Stimulated activated CD4-positive, alpha-beta T cell treated with anti-CD3 and anti-CD28 coated beads, Interleukin-15, amount 100 ng/mL, for 48 hours (primary cell): ENCODE measurements around the gene RHOU.
"Not testable (repeated sequence)": the region's sequence is repeated elsewhere in the genome, so short reads cannot be mapped to it uniquely, and the experiment has no call there.

Source experiments
- DNase-seq, 2 donors: peaks; one replicate each; pipeline ENCODE4 v3.0.0-alpha.2; 2020; ENCODE audit warnings: low read depth in 2 of 2

The RHOU gene

DNA sequence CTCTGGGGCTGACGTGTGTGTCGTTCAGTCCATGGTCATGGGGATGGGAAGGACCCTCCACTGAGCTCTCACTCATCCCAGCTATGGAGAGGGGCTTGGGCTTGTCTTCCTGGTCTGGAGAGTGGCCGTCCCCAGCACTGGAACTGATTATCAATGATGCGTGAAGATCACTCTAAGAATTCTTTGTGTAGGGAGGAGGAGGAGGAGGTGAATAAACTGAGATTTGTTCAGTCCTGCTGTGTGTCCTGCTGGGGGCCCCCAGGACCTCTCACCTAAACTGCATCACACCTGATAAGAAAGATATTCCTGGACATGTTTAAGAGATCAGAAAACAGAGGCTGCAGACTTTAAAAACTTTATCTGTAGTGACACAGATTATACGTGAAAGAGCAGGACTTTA lies 21.2 kb downstream of the RHOU start:
- no peak for DNase-seq

DNA sequence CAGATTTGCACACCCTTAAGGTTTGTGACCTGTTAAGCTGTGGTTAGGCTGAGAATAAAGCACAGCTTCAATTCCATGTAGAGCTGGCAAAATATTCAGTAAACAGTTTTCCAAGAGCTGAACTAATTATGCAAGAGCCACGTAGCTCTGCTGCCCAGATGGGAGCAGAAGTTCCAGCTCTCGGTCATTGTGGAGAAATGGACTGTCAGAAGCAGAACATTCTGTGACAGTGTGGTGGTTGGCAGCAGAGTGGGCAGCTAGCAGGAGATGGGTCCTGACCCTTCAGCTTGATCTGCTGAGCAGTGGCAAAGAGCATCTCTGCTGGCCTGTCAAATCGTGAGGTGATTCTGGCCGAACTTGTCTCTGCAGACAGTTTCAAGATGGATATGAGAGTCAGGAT lies 23.2 kb downstream of the RHOU start:
- DNase-seq = no peak

DNA sequence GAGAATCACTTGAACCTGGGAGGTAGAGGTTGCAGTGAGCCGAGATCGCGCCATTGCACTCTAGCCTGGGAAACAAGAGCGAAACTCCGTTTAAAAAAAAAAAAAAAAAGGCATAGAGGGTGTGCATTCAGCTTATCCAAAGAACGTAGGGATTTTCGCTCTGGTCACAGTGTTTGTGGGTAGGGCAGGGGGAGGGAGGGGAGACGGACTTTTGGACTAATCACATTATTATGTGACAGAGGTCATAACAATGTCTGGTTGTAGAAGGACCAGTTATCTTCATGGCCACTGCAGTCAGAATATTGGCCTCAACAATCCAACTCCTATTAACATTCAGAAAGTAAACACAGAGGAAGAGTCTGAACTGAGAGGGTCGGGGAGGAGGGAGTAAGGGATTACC lies 25.7 kb downstream of the RHOU start:
- no peak for DNase-seq

DNA sequence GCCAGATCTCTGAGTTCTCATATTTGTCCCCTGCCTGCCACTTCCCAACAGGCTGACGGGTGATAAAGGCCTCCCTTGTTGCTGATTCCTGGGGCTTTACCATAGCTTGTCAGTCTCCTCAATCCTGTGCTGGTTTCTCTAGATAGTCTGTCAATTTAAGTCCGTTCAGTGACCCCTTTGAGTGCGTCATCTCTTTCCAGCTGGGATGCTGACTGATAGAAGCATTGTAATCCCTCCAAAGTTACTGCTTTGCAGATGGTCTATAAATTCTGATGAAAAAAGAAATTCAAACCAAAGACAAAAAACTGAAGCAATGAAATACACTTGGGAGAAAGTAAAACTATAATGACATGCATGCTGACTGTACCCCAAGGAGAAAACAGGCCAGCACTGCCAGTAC lies 28.3 kb downstream of the RHOU start:
- DNase-seq = no peak

DNA sequence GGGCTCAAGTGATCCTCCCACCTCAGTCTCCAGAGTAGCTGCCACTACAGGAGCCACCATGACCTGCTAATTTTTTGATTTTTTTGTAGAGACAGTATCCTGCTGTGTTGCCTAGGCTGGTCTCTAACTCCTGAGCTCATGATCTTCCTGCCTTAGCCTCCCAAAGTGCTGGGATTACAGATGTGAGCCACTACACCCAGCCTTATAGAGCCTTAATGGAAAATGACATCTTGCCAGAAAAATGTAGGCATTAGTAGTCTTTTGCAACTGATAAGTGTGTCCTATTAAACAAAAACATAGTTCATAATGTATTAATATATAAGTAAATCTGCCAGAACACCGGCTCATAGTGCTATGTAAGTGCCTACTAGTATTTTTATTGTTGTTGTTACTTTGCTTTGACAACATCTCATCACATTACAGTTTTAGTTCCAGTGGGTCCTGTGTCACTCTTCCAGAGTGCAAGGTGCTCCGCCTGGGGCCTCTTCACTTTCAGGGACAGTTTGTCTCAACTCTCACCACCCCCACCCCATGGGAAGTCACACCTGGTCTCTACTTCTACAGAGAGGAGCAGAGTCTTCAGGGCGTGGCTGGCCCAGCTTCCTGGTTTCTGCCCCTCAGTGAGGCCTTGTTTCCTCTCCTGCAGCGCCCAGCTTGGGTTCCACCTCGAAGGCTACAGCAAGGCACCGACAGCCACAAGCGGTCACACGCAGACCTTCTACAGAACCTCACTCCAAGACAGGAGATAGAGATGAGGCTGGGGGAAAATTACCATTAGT lies 30.1 kb downstream of the RHOU start:
- DNase-seq = no peak

DNA sequence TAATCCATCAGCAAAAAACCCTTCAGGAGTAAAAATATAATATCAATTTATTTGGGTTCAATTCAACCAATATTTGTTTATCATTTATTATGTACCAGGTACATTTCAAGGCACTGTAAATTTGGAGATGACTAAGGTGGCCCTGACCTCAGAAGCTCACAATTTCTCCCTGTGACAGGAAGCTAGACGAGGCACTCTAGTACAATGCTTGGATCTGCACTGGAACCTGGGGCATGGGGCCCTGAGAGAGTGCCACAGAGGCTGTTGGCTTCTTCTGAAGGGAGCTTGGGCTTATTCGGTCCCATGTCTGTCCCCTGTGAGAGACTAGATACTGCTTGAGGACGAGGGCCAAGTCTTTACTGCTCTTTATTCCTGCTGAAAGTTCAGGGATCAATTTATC lies 31.5 kb downstream of the RHOU start:
- no peak for DNase-seq

DNA sequence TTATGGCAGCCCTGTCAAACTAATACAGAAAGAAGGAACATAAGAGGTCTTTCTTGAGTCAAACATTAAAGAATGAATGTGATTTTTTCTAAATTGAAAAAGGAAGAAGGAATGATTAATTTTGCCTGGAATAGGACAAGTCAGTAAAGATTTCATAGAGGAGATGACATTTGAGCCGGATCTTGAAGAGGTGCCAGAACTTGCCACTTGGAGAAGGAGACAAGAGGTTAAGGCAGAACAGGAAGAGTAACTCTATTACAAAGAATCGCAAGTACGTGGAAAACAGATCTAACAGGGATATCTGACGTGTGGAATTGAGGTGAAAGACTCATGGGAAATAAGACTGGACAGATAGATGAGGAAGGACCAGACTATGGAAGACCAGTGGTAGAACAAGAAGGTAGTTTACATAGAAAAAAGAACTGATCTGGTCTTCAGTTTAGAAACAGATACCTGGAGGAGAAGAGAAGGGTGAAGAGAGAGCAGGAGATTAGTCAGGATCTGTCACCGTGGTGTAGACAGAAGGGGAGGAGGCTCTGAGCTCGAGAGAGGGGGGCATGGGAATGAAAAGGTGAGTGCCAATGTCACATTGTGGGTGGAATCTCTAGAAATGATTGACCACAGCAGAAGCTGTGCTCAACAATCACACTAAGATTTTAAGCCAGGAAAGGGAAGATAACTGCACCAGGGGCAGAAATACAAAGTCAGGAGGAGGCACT lies 32.5 kb downstream of the RHOU start:
- DNase-seq = no peak

DNA sequence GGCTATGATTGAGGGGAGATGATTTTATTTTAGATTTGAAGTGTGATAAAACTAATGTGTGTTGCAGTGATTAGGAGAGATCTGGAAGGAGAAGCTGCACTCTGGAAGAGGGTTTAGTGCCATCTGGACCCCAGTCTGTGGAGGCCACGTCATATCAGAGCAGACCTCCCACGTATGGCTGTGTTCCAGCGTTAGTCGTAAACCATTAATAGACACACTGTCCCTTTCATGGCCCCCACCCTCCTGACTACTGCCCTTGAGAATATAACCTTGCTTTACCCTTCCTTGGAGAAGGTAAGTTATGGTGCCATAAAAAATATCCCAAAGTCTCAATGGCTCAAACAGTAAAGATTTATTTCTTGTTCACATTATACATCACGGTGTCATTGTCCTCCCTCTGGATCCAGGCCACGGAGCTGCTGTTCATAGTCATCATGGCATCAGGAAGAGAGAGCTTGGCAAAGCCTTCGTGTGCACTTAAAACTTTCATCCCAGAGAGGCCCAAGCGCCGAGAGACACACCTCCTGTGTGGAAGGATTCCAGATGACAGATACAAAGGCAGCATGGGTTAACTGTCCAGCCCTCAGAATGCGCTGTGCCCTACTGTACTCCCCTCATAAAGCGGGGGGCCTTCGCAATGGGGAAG lies 33.2 kb downstream of the RHOU start:
- no peak for DNase-seq

DNA sequence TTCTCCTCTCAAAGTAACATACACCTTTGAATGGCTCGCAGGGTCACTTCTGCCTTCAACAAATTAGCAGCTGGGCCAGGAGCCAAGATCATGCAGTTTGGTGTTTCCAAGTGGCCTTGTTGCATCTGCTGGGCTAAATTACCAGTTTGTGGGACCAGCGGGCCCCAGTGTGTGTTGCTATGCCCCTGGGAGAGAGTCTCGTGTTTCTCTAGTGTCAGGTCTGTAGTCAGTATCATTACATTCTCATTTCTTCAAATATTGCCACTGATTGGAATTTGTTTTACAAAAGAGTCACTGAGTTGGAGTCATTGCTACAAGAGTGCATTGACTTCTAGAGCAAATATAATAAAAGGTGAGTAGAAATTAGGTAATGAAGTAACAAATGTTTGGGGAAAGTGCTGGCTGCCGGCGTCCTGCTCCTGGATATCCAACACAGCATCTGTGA lies 35.5 kb downstream of the RHOU start:
- DNase-seq = no peak

DNA sequence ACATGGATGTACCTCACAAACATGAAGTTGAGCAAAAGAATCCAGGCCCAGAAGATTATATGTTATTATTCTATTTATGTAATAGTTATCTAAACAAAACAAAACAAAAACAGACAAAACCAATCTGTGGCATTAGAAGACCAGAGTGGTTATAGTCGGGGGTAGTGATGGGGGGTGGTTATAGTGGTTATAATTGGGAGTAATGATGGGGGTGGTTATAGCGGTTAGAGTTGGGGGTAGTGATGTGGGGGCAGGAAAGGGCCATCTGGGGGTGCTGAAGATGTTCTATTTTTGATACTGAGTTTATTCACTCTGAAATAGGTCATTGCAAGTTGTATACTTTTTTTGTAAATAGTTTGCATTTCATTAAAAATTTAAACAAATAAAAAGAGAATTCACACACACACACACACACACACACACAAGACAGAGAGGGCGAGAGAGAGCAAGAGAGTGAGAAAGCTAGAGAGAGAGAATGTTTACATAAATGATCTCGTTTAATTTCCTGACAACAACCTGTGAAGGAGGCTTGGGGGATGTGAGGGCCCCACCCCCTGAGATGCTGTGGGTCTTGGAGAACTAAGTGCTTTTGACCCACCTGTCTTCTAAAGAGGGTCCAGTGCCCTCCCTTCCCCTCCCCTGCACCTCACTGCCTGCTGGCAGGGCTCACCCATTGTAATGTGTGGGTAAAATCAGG lies 37.4 kb downstream of the RHOU start:
- DNase-seq = no peak

DNA sequence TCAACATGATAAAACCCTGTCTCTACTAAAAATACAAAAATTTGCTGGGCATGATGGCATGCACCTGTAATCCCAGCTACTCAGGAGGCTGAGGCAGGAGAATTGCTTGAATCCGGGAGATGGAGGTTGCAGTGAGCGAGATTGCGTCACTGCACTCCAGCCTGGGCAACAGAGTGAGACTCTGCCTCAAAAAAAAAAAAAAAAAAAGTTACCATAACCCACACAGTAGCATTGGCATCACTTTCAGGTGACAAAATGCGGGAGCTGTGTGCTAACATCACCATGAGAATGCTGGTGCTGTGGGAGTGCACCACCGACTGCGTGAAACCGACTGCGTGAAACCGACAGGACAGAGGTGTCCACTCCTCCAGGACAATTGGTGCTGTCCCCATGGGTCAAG lies 40.7 kb downstream of the RHOU start:
- not testable (repeated sequence) for DNase-seq

DNA sequence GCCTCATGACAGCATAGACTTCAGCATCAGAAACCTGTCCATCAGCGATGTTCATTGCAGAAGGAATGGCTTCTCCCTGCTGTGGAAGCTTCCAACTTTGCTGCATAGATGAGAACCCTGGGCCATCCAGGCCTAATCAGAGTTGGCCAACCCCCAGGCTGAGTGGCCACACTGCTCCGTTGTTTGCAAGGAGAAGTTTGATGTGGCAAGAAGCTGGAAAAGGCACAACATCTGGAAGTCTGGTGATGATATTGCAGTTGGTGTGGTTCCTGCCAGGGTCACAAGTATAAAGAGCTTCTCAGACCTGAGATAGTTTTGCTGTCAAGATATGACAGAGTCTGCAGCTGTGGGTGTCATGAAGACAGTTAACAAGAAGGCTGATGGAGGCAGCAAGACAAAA lies 41.2 kb downstream of the RHOU start:
- no peak for DNase-seq

DNA sequence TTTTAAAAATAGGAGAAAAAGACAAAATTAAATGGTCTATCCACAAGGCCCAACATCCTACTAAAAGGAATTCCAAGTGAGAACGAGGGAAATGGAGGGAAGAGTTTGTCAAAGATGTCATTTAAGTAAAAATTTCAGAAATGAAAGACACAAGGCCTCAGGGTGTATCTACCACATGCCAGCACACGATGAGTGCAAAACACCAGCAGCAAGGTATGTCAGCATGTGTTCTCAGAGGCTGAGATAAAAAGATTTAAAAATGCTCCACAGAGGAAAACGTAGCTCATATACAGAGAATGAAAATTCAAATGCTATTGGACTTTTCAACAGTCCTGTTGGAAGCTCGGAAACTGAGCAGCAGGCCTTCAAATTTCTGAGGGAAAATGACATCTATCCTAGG lies 42.0 kb downstream of the RHOU start:
- DNase-seq = no peak

DNA sequence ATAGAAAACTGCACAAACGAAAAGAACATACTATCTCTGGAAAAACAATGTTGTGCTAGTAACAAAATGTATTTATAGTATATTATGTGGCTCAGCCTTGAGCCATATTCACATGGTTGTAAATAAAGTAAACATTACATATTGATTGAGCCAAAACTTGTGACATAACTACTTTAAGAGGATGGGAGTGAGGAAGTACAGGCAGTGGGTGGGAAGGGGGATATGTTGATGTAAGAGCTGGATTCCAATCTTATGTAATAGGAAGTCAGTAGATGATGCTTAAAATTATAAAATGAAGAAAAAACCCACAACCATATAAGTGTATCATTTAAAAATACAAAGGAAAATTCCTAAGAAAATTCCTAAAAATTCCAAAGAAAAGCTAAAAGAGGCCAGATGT lies 42.7 kb downstream of the RHOU start:
- no peak for DNase-seq

DNA sequence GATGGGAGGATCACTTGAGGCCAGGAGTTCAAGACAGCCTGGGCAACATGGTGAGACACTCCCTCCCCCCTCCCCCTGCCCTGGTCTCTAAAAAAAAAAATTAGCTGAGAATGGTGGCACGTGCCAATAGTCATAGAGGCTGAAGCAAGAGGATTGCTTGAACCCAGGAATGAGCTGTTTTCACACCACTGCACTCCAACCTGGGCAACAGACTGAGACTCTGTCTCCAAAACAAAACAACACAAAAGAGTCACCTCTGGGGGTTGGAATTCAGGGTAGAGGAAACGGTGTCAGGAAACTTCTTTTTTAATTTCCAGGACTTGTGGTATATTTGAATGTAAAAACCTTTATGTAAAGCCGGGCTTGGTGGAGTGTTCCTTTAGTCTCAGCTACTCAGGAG lies 43.2 kb downstream of the RHOU start:
- no peak for DNase-seq

DNA sequence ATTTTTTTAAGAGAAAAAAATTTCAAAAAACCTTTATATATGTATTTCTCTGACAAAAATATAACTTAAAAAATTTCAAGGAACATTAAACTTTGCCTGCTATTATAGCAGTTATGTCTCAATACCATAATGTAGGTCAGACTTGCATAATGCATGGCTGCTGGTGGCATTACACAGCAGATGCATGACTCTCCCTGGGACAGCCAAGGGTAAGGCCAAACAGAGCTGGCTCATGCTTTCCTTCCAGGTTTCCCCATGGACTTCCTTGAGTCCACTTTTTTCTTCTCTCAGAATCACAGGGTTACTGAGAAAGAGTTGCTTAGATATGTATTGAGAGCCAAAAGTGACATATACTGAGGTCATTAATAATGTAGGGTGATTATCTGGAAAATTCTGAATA lies 43.7 kb downstream of the RHOU start:
- DNase-seq = no peak

DNA sequence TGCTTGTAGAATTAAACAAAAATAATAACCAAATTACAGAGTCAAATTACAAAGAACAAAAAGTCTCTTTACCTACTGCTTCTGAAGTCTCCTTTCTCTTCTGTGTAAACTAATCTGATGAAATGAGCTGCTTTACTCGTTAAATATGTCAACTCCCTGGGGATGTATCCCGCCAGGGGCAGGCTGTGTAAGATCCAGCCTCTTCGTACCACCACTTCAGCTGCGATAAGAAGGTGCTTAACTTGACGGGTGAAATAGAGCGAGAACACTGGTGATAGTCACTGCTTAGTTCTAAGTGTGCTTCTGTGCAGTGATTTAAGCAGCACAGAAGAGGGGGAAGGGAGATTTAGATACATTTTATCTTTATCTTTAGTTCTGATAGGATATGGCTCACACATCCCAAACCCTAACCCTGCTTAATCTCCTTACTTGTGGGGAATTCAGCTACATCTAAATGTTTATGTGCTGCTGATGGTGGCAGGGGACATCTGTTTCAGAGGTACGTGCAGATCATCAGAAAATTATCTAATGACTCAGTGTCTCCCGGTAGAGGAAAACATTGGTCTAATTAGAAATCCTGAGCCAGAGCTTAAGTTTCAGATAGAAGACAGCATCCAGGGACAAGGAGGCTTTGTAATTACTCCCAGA lies 46.0 kb downstream of the RHOU start:
- DNase-seq = no peak

DNA sequence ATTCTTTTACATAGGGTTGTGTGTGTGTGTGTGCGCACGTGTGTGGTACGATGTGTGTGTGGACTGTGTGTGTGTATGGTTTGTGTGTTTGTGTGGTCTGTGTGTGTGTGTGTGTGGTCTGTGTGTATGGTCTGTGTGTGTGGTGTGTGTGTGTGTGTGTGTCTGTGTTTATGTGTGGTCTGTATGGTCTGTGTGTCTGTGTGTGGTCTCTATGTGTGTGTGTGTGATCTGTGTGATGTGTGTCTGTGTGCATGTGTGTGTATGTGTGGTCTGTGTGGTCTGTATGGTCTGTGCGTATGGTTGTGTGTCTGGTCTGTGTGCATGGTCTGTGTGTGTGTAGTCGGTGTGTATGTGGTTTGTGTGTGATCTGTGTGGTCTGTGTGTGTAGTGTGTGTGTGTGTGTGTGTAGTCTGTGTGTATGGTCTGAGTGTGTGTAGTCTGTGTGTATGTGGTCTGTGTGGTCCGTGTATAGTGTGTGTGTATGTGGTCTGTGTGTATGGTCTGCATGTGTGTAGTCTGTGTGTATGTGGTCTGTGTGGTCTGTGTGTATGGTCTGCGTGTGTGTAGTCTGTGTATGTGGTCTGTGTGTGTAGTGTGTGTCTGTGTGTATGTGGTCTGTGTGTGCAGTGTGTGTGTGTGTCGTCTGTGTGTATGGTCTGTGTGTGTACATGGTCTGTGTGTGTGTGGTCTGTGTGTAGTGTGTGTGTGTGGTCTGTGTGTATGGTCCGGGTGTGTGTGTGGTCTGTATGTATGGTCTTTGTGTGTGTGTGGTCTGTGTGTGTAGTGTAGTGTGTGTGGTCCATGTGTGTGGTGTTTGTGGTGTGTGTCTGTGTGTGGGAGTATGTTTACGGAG lies 46.8 kb downstream of the RHOU start:
- DNase-seq = no peak

DNA sequence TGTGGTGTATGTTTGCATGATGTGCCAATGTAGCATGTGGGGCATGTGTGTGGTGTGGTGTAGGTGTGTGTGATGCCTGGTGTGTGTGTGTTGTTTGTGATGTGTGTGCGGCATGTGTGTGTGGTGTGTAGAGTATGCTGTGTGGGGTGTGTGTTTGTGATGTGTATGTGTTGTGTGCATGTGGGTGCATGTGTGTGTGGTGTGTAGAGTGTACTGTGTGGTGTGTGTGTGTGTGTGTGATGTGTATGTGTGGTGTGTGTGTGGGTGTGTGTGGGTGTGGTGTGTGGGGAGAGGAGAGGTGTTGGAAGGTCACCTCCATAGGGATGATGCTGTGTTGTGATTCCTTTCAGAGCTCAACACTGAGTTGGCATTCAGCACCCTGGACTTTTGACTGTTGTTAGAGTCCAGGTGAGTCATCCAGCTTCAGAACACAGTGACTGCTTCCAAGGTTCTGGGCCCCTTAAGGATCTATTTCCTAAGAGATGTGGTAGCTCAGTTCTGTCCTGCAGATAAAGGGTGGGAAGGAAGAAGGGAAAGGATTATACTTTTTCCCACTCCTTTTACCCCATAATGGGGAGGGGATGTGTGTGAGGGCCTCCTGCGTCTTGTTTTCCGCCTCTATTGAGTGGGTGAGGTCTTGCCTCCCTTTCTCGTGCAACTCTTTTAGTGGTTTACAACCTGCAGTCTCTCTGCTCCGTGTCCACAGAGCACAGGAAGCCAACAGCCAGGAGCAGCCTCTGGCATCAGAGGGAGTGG lies 47.6 kb downstream of the RHOU start:
- DNase-seq = no peak

DNA sequence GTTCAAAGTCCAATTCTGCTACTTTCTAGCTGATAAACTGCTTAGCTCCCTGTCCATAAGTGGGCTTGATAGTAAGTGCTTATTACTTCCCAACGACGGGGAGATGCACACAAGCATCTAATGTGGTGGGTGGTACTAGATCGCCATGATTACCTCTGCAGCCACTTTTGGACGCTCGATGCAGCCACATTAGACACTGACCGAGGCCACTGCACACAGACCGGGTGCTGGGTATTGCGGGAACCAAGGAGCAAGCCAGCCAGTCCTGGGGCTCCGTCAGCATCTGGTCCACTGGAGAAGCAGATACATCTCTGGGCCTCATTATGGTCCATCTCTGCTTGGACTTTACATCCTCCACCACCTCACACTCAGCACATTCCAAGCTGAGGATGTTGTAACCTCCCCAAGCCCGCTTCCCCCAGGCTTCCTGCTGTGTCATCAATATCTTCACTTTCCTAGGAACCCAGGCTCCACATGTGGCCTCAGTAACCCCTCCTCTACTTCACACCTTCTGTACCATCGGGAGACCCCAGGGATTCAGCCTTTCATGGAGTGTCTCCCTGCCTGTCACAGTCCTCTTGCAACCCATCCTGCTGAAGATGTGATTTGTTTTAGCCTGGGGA lies 48.2 kb downstream of the RHOU start:
- no peak for DNase-seq
